WTC11 (cell line): ENCODE data around the gene GPR156. TPM values are rescaled to one million over a fixed set of nuclear protein-coding genes. Genes with fewer than 3 reads are reported as not detected.

Experiments used
- ATF1 ChIP-seq: sonication (generic); formaldehyde crosslinking; IDR thresholded peaks from 2 replicates; pipeline ENCODE4 v1.8.1; 2023; ENCODE audit warnings: mild to moderate bottlenecking, moderate library complexity, missing genetic modification reagents
- CREM ChIP-seq: sonication (generic); formaldehyde crosslinking; IDR thresholded peaks from 2 replicates; pipeline ENCODE4 v1.8.1; 2022; ENCODE audit warnings: mild to moderate bottlenecking, missing genetic modification reagents, moderate library complexity
- ELF4 ChIP-seq: sonication (generic); formaldehyde crosslinking; IDR thresholded peaks from 2 replicates; pipeline ENCODE4 v1.8.1; 2022; ENCODE audit warnings: low read depth, mild to moderate bottlenecking, moderate library complexity, missing genetic modification reagents
- EMX1 ChIP-seq: fragments of 250-450 bp; sonication (Bioruptor Pico); IDR thresholded peaks from 2 replicates; pipeline ENCODE4 v1.8.0; 2021; ENCODE audit warnings: mild to moderate bottlenecking
- FOXJ3 ChIP-seq: sonication (generic); formaldehyde crosslinking; IDR thresholded peaks from 2 replicates; pipeline ENCODE4 v1.9.0; 2021; ENCODE audit warnings: missing genetic modification reagents, mild to moderate bottlenecking, borderline replicate concordance
- HMGA2 ChIP-seq: fragments of 250-450 bp; sonication (Bioruptor Pico); IDR thresholded peaks from 2 replicates; pipeline ENCODE4 v1.4.0; 2021; ENCODE audit warnings: mild to moderate bottlenecking, moderate library complexity
- KAT7 ChIP-seq: sonication (generic); formaldehyde crosslinking; IDR thresholded peaks from 2 replicates; pipeline ENCODE4 v1.8.1; 2023; ENCODE audit warnings: missing genetic modification reagents, mild to moderate bottlenecking, borderline replicate concordance
- MXD4 ChIP-seq: fragments of 250-450 bp; sonication (Bioruptor Pico); IDR thresholded peaks from 2 replicates; pipeline ENCODE4 v1.8.0; 2021; ENCODE audit warnings: mild to moderate bottlenecking, moderate library complexity, borderline replicate concordance
- NFE2L1 ChIP-seq: sonication (generic); formaldehyde crosslinking; IDR thresholded peaks from 2 replicates; pipeline ENCODE4 v1.8.1; 2023; ENCODE audit warnings: missing genetic modification reagents
- NFYB ChIP-seq: sonication (generic); formaldehyde crosslinking; conservative IDR thresholded peaks from 2 replicates; pipeline ENCODE4 v1.8.0; 2022; ENCODE audit warnings: low read depth, missing genetic modification reagents
- NR3C1 ChIP-seq: sonication (generic); formaldehyde crosslinking; conservative IDR thresholded peaks from 2 replicates; pipeline ENCODE4 v1.8.1; 2023; ENCODE audit warnings: low read depth, mild to moderate bottlenecking, missing genetic modification reagents
- RELA ChIP-seq: sonication (generic); formaldehyde crosslinking; IDR thresholded peaks from 2 replicates; pipeline ENCODE4 v1.8.1; 2022; ENCODE audit warnings: missing genetic modification reagents, mild to moderate bottlenecking, borderline replicate concordance
- SMAD3 ChIP-seq: sonication (generic); formaldehyde crosslinking; IDR thresholded peaks from 2 replicates; pipeline ENCODE4 v1.8.0; 2022; ENCODE audit warnings: missing genetic modification reagents, mild to moderate bottlenecking, borderline replicate concordance
- SP1 ChIP-seq: sonication (generic); formaldehyde crosslinking; conservative IDR thresholded peaks from 2 replicates; pipeline ENCODE4 v1.8.1; 2022; ENCODE audit warnings: missing genetic modification reagents
- TEAD1 ChIP-seq: sonication (generic); formaldehyde crosslinking; IDR thresholded peaks from 2 replicates; pipeline ENCODE4 v1.8.0; 2022; ENCODE audit warnings: mild to moderate bottlenecking, missing genetic modification reagents
- TP53 ChIP-seq: sonication (generic); formaldehyde crosslinking; IDR thresholded peaks from 2 replicates; pipeline ENCODE4 v1.8.1; 2023; ENCODE audit warnings: mild to moderate bottlenecking, missing genetic modification reagents
- ZNF263 ChIP-seq: sonication (generic); formaldehyde crosslinking; IDR thresholded peaks from 2 replicates; pipeline ENCODE4 v1.8.1; 2022; ENCODE audit warnings: low read depth, mild to moderate bottlenecking, moderate library complexity, missing genetic modification reagents
- ZNF416 ChIP-seq: fragments of 250-450 bp; sonication (Bioruptor Pico); IDR thresholded peaks from 2 replicates; pipeline ENCODE4 v1.9.0; 2021; ENCODE audit warnings: mild to moderate bottlenecking, inconsistent platforms
- ZNF423 ChIP-seq: fragments of 250-450 bp; sonication (Bioruptor Pico); IDR thresholded peaks from 2 replicates; pipeline ENCODE4 v2.1.2; 2022; ENCODE audit warnings: mild to moderate bottlenecking, moderate library complexity
- ZNF671 ChIP-seq: fragments of 250-450 bp; sonication (Bioruptor Pico); IDR thresholded peaks from 2 replicates; pipeline ENCODE4 v1.8.0; 2021; ENCODE audit warnings: mild to moderate bottlenecking
- total RNA-seq: library from RNA; stranded (reverse); gene quantifications from 3 replicates; pipeline ENCODE4 v1.2.3, GENCODE V29; 2021
- TF ChIP-seq, protein P1 (sequence below): sonication (generic); formaldehyde crosslinking; IDR thresholded peaks from 2 replicates; pipeline ENCODE4 v1.8.0; 2022; ENCODE audit warnings: mild to moderate bottlenecking, missing genetic modification reagents
- TF ChIP-seq, protein P2 (sequence below): sonication (generic); formaldehyde crosslinking; IDR thresholded peaks from 2 replicates; pipeline ENCODE4 v1.8.0; 2023; ENCODE audit warnings: mild to moderate bottlenecking, missing genetic modification reagents
- TF ChIP-seq, protein P3 (sequence below): fragments of 250-450 bp; sonication (Bioruptor Pico); IDR thresholded peaks from 2 replicates; pipeline ENCODE4 v2.1.2; 2022; ENCODE audit warnings: mild to moderate bottlenecking, moderate library complexity
- TF ChIP-seq, protein P4 (sequence below): sonication (generic); formaldehyde crosslinking; IDR thresholded peaks from 2 replicates; pipeline ENCODE4 v1.8.1; 2022; ENCODE audit warnings: low read depth, mild to moderate bottlenecking, moderate library complexity, missing genetic modification reagents, borderline replicate concordance
- TF ChIP-seq, protein P5 (sequence below): sonication (generic); formaldehyde crosslinking; IDR thresholded peaks from 2 replicates; pipeline ENCODE4 v1.8.0; 2022; ENCODE audit warnings: missing genetic modification reagents
- TF ChIP-seq, protein P6 (sequence below): sonication (generic); formaldehyde crosslinking; IDR thresholded peaks from 2 replicates; pipeline ENCODE4 v1.8.1; 2022; ENCODE audit warnings: mild to moderate bottlenecking, moderate library complexity, missing genetic modification reagents
- TF ChIP-seq, protein P7 (sequence below): fragments of 250-450 bp; sonication (Bioruptor Pico); IDR thresholded peaks from 2 replicates; pipeline ENCODE4 v1.9.0; 2021; ENCODE audit warnings: moderate library complexity, mild to moderate bottlenecking, inconsistent platforms, borderline replicate concordance

The GPR156 gene
- total RNA-seq, 1 experiment from 2014 or later: 0.72 TPM

DNA sequence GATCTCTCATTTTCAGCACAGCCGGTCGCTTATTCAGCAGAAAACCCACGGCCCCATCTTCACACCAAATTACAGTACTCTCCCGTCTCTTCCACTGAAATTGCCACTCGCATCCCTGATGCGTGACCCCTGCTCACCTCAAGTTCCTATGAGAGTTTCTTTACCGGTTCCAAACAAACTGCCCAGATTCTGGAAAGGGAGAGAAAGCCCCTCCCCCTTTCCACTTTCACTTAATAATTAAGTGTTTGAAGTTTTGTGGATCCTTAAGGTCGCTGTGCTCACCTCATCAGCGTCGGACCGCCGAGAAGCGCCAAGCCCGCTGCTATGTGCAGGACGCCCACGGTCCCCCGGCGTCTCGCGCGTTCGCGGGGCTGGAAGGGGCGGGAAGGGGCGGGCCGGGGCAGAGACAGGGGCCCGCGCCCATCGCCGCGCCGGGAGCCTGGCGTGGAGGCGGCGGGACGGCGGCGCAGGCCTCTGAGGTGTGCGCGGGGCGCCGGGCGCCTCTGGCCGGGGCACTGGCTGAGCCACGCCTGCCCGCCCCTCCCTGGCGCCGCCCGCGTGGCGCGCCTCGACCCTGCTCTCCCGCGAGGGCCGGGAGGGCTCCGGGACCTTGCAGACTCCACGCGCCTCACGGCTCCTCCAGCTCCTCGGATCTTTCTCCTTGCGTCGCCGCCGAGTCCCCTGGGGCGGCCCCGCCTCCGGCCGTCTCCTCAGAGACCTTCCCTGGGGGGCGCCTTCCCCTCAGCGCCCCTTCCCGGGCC is at the start of gene GPR156 (continued):
- TF ChIP-seq, protein P1, sequence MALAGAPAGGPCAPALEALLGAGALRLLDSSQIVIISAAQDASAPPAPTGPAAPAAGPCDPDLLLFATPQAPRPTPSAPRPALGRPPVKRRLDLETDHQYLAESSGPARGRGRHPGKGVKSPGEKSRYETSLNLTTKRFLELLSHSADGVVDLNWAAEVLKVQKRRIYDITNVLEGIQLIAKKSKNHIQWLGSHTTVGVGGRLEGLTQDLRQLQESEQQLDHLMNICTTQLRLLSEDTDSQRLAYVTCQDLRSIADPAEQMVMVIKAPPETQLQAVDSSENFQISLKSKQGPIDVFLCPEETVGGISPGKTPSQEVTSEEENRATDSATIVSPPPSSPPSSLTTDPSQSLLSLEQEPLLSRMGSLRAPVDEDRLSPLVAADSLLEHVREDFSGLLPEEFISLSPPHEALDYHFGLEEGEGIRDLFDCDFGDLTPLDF (CRISPR knock-in tag): peak; percentile 84; the same call in 1 of the 2 replicates
- TF ChIP-seq, protein P2, sequence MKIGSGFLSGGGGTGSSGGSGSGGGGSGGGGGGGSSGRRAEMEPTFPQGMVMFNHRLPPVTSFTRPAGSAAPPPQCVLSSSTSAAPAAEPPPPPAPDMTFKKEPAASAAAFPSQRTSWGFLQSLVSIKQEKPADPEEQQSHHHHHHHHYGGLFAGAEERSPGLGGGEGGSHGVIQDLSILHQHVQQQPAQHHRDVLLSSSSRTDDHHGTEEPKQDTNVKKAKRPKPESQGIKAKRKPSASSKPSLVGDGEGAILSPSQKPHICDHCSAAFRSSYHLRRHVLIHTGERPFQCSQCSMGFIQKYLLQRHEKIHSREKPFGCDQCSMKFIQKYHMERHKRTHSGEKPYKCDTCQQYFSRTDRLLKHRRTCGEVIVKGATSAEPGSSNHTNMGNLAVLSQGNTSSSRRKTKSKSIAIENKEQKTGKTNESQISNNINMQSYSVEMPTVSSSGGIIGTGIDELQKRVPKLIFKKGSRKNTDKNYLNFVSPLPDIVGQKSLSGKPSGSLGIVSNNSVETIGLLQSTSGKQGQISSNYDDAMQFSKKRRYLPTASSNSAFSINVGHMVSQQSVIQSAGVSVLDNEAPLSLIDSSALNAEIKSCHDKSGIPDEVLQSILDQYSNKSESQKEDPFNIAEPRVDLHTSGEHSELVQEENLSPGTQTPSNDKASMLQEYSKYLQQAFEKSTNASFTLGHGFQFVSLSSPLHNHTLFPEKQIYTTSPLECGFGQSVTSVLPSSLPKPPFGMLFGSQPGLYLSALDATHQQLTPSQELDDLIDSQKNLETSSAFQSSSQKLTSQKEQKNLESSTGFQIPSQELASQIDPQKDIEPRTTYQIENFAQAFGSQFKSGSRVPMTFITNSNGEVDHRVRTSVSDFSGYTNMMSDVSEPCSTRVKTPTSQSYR (CRISPR knock-in tag): 0 out of 2 replicates have a peak, but pooled peaks have one; percentile 66
- peak; percentile 72; the same call in 1 of the 2 replicates for TF ChIP-seq ATF1
- TF ChIP-seq, protein P3, sequence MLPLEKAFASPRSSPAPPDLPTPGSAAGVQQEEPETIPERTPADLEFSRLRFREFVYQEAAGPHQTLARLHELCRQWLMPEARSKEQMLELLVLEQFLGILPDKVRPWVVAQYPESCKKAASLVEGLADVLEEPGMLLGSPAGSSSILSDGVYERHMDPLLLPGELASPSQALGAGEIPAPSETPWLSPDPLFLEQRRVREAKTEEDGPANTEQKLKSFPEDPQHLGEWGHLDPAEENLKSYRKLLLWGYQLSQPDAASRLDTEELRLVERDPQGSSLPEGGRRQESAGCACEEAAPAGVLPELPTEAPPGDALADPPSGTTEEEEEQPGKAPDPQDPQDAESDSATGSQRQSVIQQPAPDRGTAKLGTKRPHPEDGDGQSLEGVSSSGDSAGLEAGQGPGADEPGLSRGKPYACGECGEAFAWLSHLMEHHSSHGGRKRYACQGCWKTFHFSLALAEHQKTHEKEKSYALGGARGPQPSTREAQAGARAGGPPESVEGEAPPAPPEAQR (CRISPR knock-in tag): no peak
- peak; percentile 83; the same call in 1 of the 2 replicates for TF ChIP-seq TP53
- no peak for TF ChIP-seq NR3C1
- TF ChIP-seq EMX1: no peak
- TF ChIP-seq, protein P4, sequence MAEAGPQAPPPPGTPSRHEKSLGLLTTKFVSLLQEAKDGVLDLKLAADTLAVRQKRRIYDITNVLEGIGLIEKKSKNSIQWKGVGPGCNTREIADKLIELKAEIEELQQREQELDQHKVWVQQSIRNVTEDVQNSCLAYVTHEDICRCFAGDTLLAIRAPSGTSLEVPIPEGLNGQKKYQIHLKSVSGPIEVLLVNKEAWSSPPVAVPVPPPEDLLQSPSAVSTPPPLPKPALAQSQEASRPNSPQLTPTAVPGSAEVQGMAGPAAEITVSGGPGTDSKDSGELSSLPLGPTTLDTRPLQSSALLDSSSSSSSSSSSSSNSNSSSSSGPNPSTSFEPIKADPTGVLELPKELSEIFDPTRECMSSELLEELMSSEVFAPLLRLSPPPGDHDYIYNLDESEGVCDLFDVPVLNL: 0 out of 2 replicates have a peak, but pooled peaks have one; percentile 55
- peak; percentile 91; the same call in 1 of the 2 replicates for TF ChIP-seq RELA (CRISPR knock-in tag)
- TF ChIP-seq, protein P5, sequence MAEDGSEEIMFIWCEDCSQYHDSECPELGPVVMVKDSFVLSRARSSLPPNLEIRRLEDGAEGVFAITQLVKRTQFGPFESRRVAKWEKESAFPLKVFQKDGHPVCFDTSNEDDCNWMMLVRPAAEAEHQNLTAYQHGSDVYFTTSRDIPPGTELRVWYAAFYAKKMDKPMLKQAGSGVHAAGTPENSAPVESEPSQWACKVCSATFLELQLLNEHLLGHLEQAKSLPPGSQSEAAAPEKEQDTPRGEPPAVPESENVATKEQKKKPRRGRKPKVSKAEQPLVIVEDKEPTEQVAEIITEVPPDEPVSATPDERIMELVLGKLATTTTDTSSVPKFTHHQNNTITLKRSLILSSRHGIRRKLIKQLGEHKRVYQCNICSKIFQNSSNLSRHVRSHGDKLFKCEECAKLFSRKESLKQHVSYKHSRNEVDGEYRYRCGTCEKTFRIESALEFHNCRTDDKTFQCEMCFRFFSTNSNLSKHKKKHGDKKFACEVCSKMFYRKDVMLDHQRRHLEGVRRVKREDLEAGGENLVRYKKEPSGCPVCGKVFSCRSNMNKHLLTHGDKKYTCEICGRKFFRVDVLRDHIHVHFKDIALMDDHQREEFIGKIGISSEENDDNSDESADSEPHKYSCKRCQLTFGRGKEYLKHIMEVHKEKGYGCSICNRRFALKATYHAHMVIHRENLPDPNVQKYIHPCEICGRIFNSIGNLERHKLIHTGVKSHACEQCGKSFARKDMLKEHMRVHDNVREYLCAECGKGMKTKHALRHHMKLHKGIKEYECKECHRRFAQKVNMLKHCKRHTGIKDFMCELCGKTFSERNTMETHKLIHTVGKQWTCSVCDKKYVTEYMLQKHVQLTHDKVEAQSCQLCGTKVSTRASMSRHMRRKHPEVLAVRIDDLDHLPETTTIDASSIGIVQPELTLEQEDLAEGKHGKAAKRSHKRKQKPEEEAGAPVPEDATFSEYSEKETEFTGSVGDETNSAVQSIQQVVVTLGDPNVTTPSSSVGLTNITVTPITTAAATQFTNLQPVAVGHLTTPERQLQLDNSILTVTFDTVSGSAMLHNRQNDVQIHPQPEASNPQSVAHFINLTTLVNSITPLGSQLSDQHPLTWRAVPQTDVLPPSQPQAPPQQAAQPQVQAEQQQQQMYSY (CRISPR knock-in tag): no peak
- TF ChIP-seq TEAD1 (CRISPR knock-in tag): peak; percentile 49; the same call in 1 of the 2 replicates
- peak; percentile 56; the same call in 1 of the 2 replicates for TF ChIP-seq ZNF416 (CRISPR knock-in tag)
- no peak for TF ChIP-seq FOXJ3 (CRISPR knock-in tag)
- TF ChIP-seq NFYB (CRISPR knock-in tag): no peak
- 0 out of 2 replicates have a peak, but pooled peaks have one; percentile 12 for TF ChIP-seq SP1 (CRISPR knock-in tag)
- 0 out of 2 replicates have a peak, but pooled peaks have one; percentile 69 for TF ChIP-seq CREM
- no peak for TF ChIP-seq ZNF423 (CRISPR knock-in tag)
- peak; percentile 86; the same call in 1 of the 2 replicates for TF ChIP-seq ELF4 (CRISPR knock-in tag)
- TF ChIP-seq MXD4 (CRISPR knock-in tag): no peak
- 0 out of 2 replicates have a peak, but pooled peaks have one; percentile 44 for TF ChIP-seq SMAD3
- TF ChIP-seq, protein P6, sequence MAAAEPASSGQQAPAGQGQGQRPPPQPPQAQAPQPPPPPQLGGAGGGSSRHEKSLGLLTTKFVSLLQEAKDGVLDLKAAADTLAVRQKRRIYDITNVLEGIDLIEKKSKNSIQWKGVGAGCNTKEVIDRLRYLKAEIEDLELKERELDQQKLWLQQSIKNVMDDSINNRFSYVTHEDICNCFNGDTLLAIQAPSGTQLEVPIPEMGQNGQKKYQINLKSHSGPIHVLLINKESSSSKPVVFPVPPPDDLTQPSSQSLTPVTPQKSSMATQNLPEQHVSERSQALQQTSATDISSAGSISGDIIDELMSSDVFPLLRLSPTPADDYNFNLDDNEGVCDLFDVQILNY (CRISPR knock-in tag): peak; percentile 58; the same call in 1 of the 2 replicates
- no peak for TF ChIP-seq HMGA2 (CRISPR knock-in tag)
- TF ChIP-seq KAT7 (CRISPR knock-in tag): peak; percentile 67; the same call in 1 of the 2 replicates
- TF ChIP-seq NFE2L1 (CRISPR knock-in tag): no peak
- TF ChIP-seq, protein P7, sequence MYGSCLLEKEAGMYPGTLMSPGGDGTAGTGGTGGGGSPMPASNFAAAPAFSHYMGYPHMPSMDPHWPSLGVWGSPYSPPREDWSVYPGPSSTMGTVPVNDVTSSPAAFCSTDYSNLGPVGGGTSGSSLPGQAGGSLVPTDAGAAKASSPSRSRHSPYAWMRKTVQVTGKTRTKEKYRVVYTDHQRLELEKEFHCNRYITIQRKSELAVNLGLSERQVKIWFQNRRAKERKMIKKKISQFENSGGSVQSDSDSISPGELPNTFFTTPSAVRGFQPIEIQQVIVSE (CRISPR knock-in tag): no peak
- TF ChIP-seq ZNF263: peak; percentile 50; the same call in 1 of the 2 replicates
- TF ChIP-seq ZNF671 (CRISPR knock-in tag): no peak
